HG03039 (cell line): ENCODE results near the gene TFAM.
"Not testable (repeated sequence)": the region's sequence is repeated elsewhere in the genome, so short reads cannot be mapped to it uniquely, and the experiment has no call there.

Experiments used
- ATAC-seq: cut with Tn5 transposase; IDR thresholded peaks from one replicate; pipeline ENCODE4 v1.9.1; 2021; ENCODE audit warnings: mild to moderate bottlenecking, moderate library complexity; ENCODE audit not compliant: unreplicated experiment

Gene TFAM

GRCh38 chr10:58372607-58373441 lies 12.4 kb upstream of the TFAM start:
- ATAC-seq = peak; percentile 71

DNA sequence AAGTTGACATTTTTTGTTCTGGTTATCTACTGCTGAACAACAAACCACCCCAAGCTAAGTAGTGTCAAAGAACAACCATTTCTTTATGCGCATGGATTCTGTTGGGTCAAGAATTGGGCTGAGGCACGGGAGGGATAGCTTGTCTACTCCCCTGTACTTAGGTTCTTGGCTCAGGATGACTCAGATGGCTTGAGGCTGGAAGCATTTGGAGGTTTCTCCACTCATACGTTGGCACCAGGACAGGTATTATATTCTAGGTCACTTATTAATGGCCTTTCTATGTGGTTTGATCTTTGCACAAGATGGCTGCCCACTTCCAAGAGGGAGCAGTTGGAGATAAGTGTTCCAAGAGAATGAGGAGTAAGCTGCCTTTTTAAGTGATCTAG lies 11.8 kb upstream of the TFAM start:
- no peak for ATAC-seq

- ATAC-seq = no peak
Observed at GRCh38 chr10:58382489-58382995, 2.7 kb upstream of the TFAM start.

- peak; percentile 44 for ATAC-seq
Observed at GRCh38 chr10:58384095-58384494, 1.1 kb upstream of the TFAM start.

- ATAC-seq = no peak
Observed at GRCh38 chr10:58384544-58384998, 639 bp upstream of the TFAM start.

GRCh38 chr10:58385784-58386112 lies 538 bp downstream of the TFAM start:
- ATAC-seq = peak; percentile 5

DNA sequence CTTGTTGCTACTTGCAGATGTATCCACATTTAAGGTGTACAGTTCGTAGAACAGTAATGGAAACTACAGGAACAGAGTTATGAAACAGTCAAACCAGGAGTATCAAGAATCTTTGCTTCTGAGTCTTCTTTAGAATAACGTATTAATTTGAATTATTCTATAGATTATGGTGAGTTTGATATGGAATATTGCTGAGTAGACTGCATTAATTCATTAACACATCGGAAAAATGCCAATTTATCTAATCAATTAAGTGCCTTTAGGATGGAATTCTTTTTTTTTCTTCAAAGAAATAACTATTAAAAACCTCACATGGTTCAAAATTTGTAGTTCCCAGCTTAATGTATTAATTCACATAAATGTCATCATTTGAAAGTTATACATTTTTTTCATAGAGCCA lies 3.8 kb downstream of the TFAM start:
- no peak for ATAC-seq

DNA sequence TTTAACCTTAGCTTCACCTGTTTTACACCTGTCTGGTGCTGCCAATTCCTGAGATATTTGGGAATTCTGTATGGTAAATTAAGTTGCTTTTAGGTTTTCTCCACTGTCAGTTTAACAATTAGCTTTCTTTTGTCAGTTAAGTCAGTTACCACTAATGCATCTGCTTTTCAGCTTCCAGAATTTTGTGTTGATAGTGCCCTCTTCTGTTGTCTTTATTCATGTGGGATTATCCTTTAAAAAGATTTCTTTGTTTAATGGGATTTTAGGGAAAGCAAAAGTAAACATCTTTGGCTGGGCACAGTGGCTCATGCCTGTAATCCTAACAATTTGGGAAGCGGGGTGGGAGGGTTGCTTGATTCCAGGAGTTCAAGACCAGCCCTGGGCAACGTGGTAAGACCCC lies 8.1 kb downstream of the TFAM start:
- ATAC-seq = no peak

GRCh38 chr10:58394471-58394870 lies 9.3 kb downstream of the TFAM start:
- no peak for ATAC-seq

DNA sequence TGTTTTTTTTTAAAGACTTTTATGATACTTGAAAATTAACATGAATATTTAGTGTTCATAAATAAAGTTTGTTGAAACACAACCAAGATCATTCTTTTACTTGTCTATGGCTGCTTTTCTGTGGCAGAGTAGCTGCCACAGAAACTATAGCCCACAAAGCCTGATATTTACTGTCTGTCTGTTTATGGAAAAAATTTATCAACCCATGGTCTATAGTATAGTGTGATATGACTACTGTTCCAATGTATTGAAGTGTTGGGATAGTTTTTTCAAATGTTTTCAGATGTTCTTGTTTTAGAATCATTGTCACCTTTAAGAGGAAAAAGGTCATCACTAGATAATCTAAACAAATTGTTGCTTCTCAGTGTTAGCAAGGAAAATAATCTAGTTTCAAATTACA lies 10.8 kb downstream of the TFAM start:
- ATAC-seq = no peak

- no peak for ATAC-seq
Observed at GRCh38 chr10:58397830-58398229, 12.6 kb downstream of the TFAM start.

DNA sequence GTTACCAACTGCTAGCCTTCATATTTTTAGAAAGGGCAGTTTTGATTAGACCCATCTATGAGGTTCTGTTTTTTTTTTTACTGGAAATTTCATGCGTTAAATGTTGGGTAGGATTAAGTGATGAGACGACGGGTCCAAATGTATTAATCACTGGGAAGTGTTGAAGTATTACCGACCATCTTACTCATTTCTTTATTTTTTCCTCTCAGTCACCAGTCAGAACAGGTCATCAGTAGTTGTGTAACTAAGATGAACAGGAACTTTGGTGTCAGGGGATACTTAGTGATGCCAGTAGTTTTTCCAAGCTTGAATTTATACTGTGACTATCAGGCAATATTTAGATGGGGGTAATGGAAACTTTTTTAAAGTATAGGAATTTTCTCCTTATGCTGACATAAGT lies 14.2 kb downstream of the TFAM start:
- ATAC-seq = no peak

- ATAC-seq = no peak
Observed at GRCh38 chr10:58400609-58401008, 15.4 kb downstream of the TFAM start.

DNA sequence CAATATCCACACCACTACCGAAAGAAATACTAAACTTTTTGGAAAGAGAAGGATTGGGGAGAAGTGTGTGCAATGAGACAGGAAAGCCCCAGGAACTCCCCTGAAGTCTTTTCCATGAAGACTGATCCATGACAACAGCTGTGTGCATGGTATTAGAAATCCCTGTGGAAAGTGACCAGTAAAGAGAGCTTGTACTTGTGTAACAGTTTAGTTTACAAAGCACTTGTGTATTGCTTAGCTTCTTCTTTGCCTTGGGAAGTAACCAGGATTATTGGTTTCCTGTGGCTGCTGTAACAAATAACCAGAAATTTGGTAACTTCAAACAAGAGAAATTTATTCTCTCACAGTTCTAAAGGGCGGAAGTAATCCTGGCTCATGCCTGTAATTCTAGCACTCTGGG lies 18.8 kb downstream of the TFAM start:
- no peak for ATAC-seq

DNA sequence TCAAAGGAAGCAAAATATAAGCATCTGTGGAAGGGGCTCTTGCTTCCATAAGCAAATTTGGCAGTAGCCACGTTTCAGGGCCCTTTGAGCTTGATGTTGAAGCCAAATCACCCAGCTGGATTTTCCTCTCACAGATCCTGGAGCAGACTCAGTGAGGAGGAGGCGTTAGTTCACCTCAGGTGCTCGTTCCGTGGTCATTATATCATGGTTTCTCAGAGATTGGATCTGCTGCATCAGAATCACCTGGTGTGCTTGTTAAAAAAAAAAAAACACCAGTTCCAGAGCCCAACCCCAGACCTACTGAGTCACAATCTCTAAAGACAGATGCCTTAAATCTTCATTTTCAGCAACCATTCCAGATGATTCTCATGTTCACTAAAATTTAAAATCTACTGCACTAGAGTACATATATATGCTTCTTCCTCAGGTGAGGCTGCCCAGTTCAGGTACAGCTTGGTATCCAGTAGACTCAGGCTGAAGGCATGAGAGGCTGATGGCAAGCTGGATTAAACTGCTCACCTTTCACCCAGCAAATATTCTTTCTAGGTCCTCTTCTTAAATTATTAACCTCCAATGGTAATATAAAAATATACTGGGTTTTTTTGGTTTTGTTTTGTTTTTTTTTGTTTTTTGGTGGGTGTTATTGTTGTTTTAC lies 24.9 kb downstream of the TFAM start:
- ATAC-seq = no peak

- ATAC-seq = no peak
Observed at GRCh38 chr10:58412502-58412961, 27.3 kb downstream of the TFAM start.

DNA sequence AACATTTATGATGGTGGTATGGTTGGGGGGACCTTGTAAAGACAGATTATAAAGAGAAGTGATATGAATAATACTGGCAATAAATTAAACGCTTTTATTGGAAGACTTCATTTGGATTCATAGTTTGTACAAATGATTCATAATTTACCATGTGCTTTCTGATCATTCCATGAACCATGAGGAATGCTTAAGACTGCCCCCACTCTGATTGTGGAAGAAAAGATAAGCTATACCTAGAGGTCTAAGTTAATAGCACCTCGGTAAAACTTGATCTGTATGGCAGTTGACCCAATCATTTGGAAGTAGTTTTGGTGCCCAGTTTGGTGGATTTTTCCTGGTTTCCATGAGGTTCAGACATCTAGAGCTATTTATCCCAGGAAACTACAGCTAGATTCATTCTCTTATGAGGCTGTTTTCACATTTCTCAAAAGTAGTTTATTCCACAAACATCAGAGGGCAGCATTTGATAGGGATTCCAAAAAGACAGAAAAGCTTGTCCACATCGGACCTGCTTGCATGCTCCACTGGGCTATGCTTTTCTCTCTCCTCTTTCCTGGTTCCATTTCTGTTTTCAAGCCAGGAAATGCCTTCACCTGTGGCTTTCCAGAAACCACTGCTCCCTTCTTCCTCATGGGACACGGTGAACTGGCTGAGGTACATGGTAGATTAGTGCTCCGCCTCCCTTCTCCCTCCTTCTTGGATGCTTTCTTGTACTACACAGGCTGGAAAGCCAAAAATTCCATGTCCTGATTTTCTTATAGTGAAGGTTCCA lies 29.2 kb downstream of the TFAM start:
- no peak for ATAC-seq

- ATAC-seq = no peak
Observed at GRCh38 chr10:58415757-58416156, 30.5 kb downstream of the TFAM start.

DNA sequence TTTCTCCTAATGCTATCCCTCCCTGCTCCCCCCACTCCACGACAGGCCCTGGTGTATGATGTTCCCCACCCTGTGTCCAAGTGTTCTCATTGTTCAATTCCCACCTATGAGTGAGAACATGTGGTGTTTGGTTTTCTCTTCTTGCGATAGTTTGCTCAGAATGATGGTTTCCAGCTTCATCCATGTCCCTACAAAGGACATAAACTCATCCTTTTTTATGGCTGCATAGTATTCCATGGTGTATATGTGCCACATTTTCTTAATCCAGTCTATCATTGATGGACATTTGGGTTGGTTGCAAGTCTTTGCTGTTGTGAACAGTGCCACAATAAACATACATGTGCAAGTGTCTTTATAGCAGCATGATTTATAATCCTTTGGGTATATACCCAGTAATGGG lies 32.7 kb downstream of the TFAM start:
- not testable (repeated sequence) for ATAC-seq

DNA sequence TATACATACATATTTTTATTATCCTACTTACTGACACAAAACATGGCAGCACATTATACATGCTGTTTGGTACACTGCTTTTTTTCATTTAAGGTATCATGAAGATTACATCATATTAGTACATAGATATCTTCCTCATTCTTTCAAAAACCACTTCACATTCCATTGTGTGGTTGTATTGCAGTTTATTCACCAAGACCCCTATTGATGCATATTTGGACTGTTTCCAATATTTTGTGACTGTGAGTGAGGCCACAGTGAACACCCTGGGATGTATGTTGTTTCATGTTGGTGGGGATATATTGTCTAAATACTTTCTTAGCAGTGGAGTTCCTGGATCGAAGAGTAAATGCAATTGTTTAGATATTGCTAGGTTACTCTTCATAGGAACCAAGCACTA lies 39.0 kb downstream of the TFAM start:
- no peak for ATAC-seq

DNA sequence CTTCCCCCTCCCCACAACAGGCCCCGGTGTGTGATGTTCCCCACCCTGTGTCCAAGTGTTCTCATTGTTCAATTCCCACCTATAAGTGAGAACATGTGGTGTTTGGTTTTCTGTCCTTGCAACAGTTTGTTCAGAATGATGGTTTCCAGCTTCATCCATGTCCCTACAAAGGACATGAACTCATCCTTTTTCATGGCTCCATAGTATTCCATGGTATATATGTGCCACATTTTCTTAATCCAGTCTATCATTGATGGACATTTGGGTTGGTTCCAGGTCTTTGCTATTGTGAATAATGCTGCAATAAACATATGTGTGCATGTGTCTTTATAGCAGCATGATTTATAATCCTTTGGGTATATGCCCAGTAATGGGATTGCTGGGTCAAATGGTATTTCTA lies 43.2 kb downstream of the TFAM start:
- ATAC-seq = not testable (repeated sequence)
